GM19452 (cell line): ENCODE results near the gene URGCP.

Source experiments
- ATAC-seq: cut with Tn5 transposase; IDR thresholded peaks from one replicate; pipeline ENCODE4 v1.9.1; 2021; ENCODE audit not compliant: unreplicated experiment

Gene URGCP, protein sequence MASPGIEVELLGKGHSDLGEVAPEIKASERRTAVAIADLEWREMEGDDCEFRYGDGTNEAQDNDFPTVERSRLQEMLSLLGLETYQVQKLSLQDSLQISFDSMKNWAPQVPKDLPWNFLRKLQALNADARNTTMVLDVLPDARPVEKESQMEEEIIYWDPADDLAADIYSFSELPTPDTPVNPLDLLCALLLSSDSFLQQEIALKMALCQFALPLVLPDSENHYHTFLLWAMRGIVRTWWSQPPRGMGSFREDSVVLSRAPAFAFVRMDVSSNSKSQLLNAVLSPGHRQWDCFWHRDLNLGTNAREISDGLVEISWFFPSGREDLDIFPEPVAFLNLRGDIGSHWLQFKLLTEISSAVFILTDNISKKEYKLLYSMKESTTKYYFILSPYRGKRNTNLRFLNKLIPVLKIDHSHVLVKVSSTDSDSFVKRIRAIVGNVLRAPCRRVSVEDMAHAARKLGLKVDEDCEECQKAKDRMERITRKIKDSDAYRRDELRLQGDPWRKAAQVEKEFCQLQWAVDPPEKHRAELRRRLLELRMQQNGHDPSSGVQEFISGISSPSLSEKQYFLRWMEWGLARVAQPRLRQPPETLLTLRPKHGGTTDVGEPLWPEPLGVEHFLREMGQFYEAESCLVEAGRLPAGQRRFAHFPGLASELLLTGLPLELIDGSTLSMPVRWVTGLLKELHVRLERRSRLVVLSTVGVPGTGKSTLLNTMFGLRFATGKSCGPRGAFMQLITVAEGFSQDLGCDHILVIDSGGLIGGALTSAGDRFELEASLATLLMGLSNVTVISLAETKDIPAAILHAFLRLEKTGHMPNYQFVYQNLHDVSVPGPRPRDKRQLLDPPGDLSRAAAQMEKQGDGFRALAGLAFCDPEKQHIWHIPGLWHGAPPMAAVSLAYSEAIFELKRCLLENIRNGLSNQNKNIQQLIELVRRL

DNA sequence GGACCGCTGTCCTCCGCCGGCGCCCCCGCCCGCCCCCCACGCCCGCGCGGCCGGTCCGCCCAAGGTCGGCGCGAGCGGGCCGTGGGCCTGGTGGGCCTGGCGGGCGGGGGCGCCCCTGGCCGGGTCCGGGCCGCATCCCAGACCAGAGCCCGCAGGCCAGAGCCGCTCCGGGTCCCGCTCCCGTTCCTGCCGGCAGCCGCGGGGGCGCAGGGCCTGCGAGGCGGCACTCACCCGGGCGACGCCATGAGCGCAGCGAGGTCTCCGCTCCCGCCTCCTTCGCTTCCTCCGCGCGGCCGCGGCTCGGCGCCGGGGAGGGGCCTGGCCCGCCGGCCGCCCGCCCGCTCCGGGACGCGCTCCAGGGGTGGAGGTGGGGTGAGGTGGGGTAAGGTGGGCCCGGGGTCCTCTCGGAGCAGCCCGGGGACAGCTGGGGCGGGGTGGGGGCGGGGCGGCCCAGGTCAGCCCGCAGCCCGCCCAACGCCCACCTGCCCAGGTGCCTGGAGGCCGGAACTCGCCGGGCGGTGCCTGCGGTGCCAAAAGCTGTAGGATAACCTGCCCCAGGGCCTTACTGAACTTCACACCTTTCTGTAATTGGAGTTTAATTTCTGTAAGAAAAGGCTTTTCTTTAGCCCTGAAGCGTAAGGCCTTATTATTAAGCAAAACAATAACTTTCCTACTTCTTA, at the start of gene URGCP:
Gene URGCP, minus strand, starts transcription at position 266 of the 680 bp plus-strand sequence. Its CDS starts 21 bp downstream, at position 245.
- ATAC-seq: peak; percentile 87

DNA sequence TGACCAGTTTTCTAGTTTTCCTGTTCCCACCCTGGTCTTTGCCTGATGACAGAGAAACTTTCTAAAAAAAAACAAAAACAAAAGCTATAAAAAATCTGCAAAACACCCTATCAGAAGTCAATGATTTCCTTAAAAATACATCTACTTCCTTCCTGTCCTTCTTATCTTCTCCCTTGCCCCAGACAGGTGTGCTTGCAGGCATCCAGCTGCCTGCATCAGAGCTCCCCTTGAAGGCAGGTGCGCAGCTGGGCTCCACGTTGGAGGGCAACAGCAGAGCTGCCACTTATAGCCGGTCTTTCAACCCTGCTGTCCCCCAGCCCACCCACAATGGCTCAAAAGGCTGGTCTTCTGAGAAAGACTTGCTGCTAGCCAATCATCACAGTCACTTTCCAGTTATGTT, 49.6 kb upstream of the URGCP start:
- ATAC-seq: no peak

DNA sequence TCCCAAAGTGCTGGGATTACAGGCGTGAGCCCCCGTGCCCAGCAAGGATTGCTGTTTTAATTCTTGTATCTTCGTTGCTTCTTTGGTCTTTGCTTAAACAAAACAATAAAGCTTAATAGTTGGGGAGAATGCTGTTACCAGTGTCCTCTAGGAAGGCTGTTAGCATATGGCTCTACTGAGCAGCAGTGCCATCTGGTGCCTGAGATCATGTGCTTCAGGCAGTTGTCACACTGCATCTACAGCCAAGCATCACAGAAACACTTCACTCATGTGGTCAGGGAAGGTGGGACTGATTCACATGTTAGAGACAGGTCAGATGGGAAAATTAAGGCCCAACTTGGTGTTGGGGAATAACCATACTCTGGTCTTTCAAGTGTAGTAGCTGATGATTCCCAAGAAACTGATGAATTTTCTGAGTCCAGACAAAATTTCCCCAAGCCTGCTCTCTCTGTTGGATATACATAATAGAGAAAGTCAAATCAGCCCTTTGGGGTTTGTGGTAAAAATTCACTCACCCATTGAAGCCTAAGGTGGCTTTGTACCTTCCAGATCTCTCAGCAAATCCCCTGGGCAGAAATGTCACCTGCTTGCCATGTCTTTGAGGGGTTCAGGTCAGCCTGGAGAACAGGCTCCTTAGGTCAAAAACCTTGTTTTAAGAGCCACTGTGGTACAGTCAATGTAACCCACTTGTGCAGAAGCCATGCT, 48.3 kb upstream of the URGCP start:
- no peak for ATAC-seq

DNA sequence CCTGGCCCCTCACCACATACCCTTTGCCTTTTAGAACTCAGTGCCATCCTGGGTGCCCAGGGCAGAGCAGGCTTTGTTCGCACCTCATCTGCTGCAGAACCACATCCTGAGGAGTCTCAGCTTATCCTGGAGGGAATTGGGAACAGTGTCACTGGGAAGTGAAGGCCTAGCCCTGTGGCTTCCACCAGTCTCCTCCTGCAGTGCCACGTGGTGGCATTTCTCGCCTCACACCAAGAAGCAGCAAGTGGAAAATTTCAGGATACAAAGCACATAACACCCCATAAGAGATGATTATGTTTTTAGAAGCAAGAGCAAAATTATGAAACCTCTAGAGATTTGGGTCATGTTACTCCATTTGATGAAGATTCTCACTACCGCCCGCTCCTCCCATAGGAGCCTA, 46.7 kb upstream of the URGCP start:
- no peak for ATAC-seq

DNA sequence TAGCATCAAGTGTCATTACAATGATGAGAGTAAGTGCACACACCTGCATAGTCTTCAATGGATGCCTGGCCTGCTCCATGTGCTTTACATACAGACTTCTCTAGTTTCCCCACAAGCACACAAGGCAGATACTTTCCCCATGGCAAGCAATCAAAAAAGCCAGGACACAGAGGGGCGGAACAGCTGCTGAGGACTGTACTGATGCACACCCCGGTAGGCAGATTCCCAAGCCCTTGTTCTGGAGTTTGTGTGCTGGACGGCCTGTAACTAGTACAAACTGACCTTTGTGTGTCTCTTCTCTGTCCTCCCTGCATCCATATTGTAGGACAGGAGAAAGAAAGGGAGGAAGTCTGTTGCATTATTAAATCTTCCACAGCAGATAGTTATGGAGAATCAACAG, 45.6 kb upstream of the URGCP start:
- no peak for ATAC-seq

DNA sequence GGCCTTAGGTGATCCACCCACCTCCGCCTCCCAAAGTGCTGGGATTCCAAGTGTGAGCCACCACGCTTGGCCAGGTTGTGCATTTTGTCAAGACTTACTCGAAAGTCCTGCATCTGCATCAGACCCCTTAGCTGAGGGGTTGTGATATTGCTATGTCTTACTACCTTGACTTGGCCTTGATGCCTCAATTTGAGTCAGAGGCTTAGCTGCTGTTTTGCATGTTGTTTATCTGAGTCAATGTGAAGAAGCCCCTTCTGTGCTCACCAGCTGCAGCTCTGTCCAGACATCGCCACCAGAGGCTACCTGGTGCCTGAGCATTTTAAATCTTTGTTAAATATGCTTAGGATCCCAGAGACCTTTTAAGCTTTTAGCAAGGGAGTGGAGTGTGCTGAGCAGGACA, 37.9 kb upstream of the URGCP start:
- no peak for ATAC-seq

DNA sequence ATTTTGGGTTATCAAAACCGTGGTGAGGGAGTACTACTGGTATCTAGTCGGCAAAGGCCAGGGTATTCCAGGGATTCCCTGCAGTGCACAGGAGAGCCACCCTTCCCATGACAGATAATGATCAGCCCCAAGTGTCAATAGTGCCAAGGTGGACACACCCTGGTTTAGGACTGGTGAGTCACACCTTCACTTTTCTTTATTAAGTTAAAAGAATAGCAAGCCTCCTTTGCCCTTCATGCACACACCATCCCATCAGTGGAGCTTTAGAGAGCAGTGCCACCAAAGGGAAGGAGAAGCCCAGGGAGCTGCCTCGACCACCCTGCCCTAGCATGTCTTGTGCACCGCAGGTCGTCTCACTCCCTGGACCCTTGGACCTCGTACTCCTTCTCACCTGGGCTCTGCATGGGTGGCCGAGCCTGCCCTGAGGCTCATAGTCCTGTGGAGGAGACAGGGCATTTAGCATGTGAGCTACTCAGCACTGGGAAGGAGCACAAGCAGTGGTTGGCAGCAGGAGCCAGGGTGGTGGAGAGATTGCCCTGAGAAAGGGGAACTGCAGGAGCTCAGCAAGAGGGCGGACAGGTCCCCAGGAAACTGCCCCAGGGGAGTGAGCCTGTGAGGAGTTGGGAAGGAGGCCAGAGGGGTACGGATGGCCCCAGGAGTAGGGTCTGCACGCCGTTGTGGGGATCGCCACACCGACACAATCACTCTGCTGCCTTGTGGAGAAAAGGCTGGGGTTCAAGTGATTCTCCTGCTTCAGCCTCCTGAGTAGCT, 37.2 kb upstream of the URGCP start:
- no peak for ATAC-seq

DNA sequence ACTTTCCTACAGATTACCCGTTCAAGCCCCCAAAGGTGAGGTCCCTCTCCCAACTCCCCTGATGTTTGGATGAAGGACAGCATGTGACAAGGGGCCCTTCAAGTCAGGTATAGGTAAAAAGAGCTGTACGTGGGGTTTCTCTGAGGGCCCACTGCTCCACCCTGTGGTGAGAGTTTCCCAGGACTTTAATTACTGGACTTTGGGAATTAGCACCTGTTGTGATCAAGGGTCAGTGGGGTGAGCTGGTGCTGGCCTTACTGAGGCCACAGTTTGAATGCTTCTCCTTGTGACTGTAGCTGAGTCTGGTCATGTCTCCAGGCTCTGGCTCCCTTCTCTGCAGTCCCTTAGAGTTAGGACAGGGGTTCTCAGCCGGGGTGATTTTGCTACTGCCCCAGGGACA, 36.6 kb upstream of the URGCP start:
- ATAC-seq: no peak

DNA sequence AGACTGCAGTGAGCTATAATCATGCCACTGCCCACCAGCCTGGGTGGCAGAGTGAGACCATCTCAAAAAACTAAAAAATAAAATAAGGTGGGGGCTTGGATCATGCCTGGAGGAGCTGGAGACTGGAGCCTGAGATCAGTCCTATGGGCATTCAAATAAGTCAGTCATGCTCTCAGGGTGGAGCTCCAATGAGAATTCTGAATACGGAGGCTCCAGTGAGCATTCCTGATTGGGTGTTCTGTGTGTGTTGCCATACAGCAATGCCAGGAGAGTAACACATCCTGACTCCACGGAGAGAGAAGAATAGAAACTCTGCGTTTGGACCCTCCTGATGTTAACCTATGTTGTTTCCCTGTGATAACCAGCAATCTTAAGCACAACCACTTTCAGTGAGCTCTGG, 35.9 kb upstream of the URGCP start:
- no peak for ATAC-seq

DNA sequence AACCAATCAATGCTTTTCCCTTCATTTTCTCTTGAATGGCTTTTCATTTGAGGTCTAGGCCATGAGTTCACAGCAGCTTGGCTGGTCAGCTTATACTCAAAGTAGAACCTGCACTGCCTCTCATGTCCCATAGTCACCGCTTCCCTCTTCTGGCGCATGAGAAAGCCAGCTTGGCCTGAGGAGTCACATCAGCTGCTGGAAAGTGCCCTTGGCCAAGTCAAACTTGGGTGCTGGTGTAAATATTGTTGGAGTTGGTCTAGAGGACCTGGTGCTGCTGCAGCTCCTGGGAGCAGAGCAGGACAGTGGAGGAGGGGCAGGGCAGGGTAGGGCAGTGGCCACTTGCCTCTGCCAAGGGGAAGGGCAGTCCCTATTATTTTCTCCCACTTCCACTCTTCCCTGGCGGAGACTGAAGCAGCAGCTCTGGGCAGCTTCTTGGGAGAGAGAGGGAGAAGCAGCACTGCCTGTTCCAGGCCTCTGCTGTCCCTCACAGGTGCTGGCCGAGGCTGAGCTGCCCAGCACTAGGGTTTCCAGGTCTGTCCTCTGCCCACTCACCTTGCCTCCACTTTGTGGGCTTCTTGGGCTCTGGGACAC, 32.6 kb upstream of the URGCP start:
- no peak for ATAC-seq

DNA sequence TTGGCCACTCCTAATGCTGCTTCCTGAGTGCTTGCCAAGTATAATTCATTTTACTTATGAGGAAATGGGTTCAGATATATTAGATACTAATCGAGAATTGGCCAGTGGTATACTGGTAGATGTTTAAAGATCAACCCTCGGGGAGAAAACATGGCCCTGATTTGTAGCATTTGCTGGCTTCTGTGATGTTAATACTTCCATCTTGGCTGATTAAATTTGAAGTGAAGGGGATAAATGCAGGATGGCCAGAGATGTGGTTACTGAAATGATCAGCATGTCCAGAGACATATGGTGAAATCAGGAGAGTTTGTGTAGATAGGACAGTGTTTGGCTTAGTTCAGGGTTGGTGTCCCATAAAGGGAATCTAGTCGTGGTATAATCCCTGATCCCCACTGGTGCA, 31.0 kb upstream of the URGCP start:
- no peak for ATAC-seq

DNA sequence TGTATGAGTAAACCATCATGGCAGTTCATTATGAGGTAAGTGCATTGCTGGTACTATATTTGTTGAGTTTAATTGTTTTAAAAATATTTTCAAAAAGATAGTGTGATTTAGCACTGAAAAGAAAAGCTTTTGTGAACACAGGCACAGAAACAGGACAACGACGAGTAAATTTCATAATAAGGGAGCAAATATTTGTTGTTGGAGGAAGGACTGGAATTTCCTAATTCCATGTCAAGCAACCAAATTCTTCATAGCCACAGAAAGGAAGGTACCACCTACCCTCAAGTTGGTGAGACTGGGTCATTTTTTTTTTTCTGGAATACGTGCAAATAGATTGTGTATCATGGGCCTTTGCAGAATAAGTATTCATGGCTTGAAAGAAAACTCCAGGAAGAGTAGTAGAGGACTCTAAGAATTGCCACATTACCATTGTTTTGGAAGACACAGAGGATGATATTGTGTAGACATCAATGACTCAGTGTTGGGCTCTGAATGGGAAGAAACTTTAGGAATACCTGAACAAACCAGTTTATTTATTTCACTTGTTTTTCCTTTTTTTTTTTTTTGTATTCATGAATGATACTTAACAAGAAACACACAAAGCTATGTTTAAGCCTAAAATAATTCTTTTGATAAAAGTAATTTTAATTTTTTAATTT, 27.6 kb upstream of the URGCP start:
- no peak for ATAC-seq

DNA sequence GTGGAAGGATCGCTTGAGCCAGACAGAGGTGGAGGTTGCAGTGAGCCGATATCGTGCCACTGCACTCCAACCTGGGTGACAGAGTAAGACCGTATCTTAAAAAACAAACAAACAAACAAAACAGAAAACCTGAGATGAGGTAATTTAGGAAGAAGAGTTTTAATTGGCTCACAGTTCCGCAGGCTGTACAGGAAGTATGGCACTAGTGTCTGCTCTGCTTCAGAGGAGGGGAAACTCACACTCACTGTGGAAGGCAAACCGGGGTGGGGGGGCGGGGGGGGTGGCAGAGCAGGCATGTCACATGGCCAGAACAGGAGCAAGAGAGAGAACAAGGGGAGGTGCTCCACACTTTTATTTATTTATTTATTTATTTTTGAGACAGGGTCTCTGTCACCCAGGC, 24.9 kb upstream of the URGCP start:
- no peak for ATAC-seq

DNA sequence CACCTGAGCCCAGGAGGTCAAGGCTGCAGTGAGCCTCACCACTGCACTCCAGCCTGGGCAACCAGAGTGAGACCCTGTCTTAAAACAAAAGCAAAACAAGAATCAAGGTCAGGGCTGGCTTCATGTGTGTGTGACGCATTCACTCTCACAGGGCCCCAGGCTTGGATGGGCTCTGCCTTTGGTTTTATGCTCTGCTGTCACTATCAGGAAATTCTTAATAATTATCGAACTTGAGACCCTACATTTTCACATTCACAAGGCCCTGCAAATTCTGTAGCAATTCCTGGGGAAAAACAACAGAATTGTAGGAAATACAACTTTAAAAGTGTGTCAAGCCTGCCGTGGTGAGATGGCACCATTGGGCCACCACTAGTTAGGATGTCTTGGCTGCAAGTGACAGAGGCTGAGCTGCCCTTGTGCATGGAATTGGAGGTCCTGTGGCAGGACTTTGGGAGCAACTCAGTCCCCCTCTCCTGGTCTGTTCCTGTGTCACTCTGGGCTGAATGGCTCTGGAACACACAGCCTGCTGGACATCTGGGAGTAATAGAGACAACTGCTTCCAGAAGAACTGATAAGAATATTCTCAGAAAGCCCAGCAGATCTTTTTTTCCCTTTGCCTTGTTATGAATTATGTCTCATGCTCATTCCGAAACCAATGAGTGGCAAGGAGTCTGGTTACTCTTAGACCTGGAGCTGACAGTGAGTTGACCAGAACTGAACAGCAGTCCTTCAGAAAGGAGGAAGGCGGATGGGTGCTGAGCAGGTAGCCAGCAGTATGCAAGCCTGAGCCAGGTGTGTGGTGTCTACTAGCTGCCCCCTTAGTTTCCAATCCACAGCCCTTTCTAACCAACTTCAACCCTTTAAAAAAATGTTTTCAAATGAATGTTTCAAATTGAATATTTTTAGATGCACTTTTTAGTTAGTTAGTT, 23.4 kb upstream of the URGCP start:
- no peak for ATAC-seq

DNA sequence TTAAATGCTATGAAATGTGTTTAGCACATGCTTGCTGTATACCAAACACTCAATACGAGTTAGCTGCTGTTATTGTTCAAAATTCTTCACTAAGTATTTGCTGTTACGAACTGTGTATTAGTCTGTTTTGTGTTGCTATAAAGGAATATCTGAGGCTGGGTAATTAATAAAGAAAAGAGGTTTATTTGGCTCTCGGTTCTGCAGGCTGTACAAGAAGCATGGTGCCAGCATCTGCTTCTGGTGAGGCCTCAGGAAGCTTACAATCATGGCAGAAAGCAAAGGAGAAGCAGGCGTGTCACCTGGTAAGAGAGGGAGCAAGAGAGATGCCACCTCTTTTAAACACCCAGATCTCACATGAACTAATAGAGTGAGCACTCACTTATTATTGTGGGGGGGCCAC, 21.4 kb upstream of the URGCP start:
- ATAC-seq: no peak

DNA sequence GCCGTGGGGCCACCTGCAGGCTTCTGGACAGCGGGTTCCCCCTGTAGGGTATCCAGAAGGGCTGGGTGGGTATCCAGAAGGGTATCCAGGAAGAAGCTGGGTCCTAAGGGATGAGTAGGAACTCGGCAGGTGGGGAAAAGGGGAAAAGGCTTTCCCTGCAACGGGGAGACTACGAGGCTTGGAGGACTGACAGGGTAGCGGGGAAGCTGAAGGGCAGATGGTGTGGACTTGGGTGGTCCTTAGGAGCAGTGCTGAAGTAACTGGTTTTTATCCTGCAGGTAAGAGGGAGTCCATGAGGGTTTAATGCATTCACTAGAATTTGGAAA, 20.4 kb upstream of the URGCP start:
- peak; percentile 9 for ATAC-seq

DNA sequence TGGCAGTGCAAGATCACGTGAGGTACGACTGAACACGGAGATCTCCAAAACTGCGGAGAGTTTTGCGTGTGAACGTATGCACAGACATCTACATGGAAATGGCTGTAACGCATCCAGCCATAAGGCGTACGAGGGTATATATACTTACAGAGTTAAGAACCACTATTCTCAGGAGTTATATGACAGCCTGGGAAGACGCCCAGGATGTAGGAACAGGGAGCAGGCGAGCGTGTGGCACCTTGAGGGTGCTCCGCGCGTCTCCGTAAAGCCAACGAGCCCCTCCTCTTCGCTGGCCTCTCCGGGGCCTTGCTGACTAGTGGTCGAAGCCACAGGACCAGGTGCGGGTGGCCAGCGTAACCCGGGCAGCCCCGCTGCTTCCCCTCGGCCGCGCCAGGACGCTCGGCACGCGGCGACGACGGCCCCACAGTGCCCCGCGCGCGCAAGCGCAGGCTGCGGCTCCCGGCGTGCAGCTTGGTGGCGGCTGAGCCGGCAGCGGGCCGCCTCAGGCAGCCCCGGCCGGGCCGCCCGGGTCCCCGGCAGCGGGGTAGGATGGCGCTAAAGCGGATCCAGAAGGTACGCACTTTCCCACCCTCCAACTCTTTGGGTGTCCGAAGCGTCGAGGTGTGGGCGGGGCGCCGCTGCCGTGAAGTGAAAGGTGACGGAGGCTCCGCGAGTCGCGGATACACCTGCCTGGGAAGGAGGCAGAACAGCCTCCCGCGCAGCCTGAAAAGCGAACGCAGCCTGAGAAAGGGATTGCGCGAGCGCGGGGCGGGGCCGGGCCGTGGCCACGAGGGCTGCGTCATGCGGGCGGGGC, 19.8 kb upstream of the URGCP start, which contains the start of gene UBE2D4:
Gene UBE2D4, plus strand, starts transcription at position 453 of the 814 bp plus-strand sequence. Its CDS starts 97 bp downstream, at position 550.
- peak; percentile 92 for ATAC-seq
